Glutamatergic neuron (in vitro differentiated cells): Measurements from ENCODE around the gene IL6R. TPM values are rescaled to one million over a fixed set of nuclear protein-coding genes. Genes with fewer than 3 reads are reported as not detected.

Source experiments
- DNase-seq: peaks from one replicate; pipeline ENCODE4 v3.0.0; 2022
- H3K27ac Mint-ChIP-seq: one replicate; pipeline ENCODE4 v1.8.0; 2020; ENCODE audit warnings: mild to moderate bottlenecking, mixed read lengths, inconsistent platforms; ENCODE audit not compliant: unreplicated experiment
- H3K27me3 Mint-ChIP-seq: one replicate; pipeline ENCODE4 v1.8.0; 2020; ENCODE audit warnings: mild to moderate bottlenecking, moderate library complexity, mixed read lengths, inconsistent platforms; ENCODE audit not compliant: unreplicated experiment
- H3K36me3 Mint-ChIP-seq: one replicate; pipeline ENCODE4 v1.8.0; 2020; ENCODE audit warnings: mild to moderate bottlenecking, mixed read lengths, inconsistent platforms; ENCODE audit not compliant: unreplicated experiment
- H3K4me1 Mint-ChIP-seq: one replicate; pipeline ENCODE4 v1.8.0; 2020; ENCODE audit warnings: mild to moderate bottlenecking, low read depth, mixed read lengths, inconsistent platforms; ENCODE audit not compliant: unreplicated experiment
- H3K4me3 Mint-ChIP-seq: one replicate; pipeline ENCODE4 v1.8.0; 2020; ENCODE audit warnings: mild to moderate bottlenecking, mixed read lengths, inconsistent platforms; ENCODE audit not compliant: unreplicated experiment
- H3K9me3 Mint-ChIP-seq: one replicate; pipeline ENCODE4 v1.8.0; 2020; ENCODE audit warnings: mild to moderate bottlenecking, moderate library complexity, mixed read lengths, inconsistent platforms; ENCODE audit not compliant: unreplicated experiment
- total RNA-seq: library from RNA; stranded (reverse); fragmentation: NEBNext Ultra II Directional; extraction: Animal tissue kit (Norgen Biotek cat#: 25700); gene quantifications from one replicate; pipeline ENCODE4 v1.2.1, GENCODE V29; 2021; ENCODE audit not compliant: unreplicated experiment
- TF ChIP-seq, protein P1 (sequence below): fragments of 200-600 bp; sonication (generic); IDR thresholded peaks from one replicate; pipeline ENCODE4 v1.5.0; 2021; ENCODE audit not compliant: partially characterized antibody, unreplicated experiment

Gene IL6R
- total RNA-seq, 1 donor from 2014 or later: 1.6 TPM

DNA sequence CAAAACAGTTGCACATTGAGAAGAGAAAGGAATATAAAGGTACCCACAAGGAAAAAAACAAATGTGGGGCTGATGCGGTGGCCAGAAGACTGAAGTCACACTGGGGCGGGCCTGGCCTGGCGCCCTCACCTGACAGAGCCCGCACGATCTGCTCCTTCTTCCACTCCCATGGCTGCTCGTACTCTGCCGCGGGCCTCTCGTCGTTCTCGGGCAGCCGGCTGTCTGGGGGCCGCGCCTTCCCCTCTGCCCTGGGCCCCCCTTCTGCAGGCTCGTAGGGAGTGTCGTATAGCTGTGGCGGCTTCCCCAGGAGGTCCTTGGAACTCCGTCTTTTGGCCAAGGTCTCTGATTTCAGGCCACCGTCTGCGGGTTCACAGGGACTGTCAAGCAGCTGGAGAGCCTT, 83.8 kb downstream of the IL6R start:
- Mint-ChIP-seq H3K4me1 (peaks cover 8% of the 10 kb centered on the region), H3K4me3 (no peak overlapping the region), H3K9me3 (peaks cover 2% of the 10 kb centered on the region), H3K36me3 (no peaks in the 10 kb centered on the region), H3K27me3 (peaks cover 1% of the 10 kb centered on the region), H3K27ac (no peak overlapping the region)
- no peak for DNase-seq
- TF ChIP-seq, protein P1, sequence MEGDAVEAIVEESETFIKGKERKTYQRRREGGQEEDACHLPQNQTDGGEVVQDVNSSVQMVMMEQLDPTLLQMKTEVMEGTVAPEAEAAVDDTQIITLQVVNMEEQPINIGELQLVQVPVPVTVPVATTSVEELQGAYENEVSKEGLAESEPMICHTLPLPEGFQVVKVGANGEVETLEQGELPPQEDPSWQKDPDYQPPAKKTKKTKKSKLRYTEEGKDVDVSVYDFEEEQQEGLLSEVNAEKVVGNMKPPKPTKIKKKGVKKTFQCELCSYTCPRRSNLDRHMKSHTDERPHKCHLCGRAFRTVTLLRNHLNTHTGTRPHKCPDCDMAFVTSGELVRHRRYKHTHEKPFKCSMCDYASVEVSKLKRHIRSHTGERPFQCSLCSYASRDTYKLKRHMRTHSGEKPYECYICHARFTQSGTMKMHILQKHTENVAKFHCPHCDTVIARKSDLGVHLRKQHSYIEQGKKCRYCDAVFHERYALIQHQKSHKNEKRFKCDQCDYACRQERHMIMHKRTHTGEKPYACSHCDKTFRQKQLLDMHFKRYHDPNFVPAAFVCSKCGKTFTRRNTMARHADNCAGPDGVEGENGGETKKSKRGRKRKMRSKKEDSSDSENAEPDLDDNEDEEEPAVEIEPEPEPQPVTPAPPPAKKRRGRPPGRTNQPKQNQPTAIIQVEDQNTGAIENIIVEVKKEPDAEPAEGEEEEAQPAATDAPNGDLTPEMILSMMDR: no peak

DNA sequence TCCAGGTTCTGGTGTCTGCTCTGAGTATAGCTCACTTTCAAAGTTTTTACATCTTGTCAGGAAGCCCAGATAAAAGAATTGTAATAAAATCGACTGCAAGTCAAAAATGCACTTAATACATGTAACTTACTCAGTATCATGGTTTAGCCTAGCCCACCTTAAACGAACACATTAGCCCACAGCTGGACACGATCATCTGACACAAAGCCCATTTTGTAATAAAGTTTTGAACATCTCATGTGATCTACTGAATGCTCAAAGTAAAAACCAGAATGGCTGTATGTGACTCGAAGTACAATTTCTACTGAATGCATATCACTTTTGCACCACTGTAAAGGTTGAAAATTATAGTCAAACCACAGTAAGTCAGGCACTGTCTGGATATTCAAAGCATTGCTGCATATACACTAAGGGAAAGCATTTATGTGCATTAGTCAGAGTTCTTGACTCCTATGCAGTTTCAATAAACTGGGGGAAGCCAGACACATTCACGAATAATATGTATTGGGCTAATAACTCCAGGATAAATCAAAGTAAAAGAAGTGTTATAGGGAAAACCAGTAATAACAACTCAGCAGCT, 84.6 kb downstream of the IL6R start:
- TF ChIP-seq, protein P1: no peak
- Mint-ChIP-seq H3K4me3 (no peak overlapping the region), H3K27ac (no peak overlapping the region), H3K9me3 (peaks cover 2% of the 10 kb centered on the region), H3K4me1 (peaks cover 8% of the 10 kb centered on the region), H3K36me3 (no peaks in the 10 kb centered on the region), H3K27me3 (peaks cover 1% of the 10 kb centered on the region)
- no peak for DNase-seq

DNA sequence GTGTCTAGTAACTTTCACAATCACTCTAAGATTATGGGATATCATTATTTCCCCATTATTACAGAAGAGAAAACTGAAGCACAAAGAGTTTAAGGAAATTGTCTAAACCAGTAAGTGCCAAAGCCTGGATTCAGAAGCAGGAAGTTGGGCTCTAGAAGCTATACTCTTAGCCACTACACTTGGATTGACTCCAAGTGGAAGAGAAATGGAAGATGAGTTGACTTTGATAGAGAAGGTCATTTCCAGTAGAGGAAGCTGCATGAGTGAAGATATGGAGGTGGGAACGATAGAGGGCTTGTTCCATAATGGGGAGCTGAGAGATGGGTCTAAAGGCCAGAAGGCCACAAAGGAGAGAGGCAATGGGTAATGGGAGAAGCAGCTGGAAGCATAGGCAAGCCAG, 85.2 kb downstream of the IL6R start:
- Mint-ChIP-seq H3K9me3 (peaks cover 2% of the 10 kb centered on the region), H3K4me1 (peaks cover 8% of the 10 kb centered on the region), H3K27me3 (peaks cover 1% of the 10 kb centered on the region), H3K27ac (no peak overlapping the region), H3K4me3 (no peak overlapping the region), H3K36me3 (no peaks in the 10 kb centered on the region)
- TF ChIP-seq, protein P1: no peak
- no peak for DNase-seq

DNA sequence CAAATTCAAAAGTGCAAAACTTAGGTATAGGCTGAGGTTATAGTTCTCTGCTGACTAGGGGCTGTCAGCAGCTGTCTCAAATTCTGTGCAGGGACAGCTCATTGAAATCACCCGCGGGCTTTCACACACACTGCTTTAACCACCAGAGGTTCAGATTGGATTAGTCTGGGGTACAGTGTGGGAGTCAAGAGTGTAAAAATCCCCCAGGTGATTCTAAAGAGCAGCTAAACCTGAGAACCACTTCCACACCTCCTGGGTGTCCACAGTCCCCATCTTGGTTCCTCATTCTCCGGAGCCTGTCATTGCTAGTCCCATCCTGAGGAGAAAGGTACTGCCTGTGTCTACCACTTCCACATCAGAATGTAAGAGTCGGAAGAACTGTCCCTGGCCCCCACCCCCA, 87.0 kb downstream of the IL6R start:
- DNase-seq: no peak
- Mint-ChIP-seq H3K27ac (no peak overlapping the region), H3K27me3 (peaks cover 1% of the 10 kb centered on the region), H3K4me3 (no peak overlapping the region), H3K36me3 (no peaks in the 10 kb centered on the region), H3K4me1 (peaks cover 10% of the 10 kb centered on the region), H3K9me3 (peaks cover 2% of the 10 kb centered on the region)
- TF ChIP-seq, protein P1: no peak

DNA sequence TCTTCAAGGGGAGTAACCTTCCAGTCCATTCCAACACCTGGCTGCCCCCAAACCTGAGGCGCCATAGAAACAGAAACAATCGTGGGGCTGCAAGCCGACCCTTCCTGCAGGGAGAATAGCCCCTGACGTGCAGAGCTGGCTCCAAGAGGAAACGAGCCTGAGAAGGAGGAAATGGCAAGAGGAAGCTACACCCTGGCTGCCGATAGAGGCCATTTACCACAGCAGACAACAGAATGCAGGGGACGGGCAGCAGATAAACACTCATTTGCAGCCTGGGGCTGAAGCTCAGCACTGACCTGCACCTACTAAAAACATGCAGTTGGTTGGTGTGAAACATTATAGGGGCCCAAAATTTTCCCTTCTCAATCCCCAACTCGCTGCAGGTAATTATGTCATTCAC, 88.1 kb downstream of the IL6R start:
- Mint-ChIP-seq H3K4me3 (no peak overlapping the region), H3K9me3 (peaks cover 2% of the 10 kb centered on the region), H3K36me3 (no peaks in the 10 kb centered on the region), H3K4me1 (peaks cover 11% of the 10 kb centered on the region), H3K27ac (no peak overlapping the region), H3K27me3 (peaks cover 1% of the 10 kb centered on the region)
- TF ChIP-seq, protein P1: no peak
- DNase-seq: no peak
